Right lobe of liver (tissue), 6 donors: ENCODE results near the gene OR52E6. TPM values are rescaled to one million over a fixed set of nuclear protein-coding genes. Genes with fewer than 3 reads are reported as not detected.

ENCODE experiments used
- ATAC-seq, 4 donors: fragments of 200-7000 bp; cut with Tn5 transposase; one replicate each; pipeline ENCODE4 v1.9.1; 2020; ENCODE audit warnings: mild to moderate bottlenecking in 4 of 4, moderate library complexity in 4 of 4
- DNase-seq, 3 donors: peaks; one replicate each; pipeline ENCODE4 v3.0.0-alpha.2; 2020
- H3K27ac ChIP-seq, 3 donors: fragments of 200-600 bp; one replicate each; pipeline ENCODE4 v1.8.0; 2022
- H3K27me3 ChIP-seq, 2 donors: fragments of 200-600 bp; one replicate each; pipeline ENCODE4 v1.8.0; 2022
- H3K36me3 ChIP-seq, 4 donors: fragments of 200-600 bp; sonication (generic) in 1 of 4; one replicate each; pipeline versions ENCODE4 v1.5.1 to v1.8.0; 2017 to 2022; ENCODE audit warnings: control low read depth in 1 of 4
- H3K4me1 ChIP-seq, 4 donors: fragments of 200-600 bp; sonication (generic) in 1 of 4; one replicate each; pipeline versions ENCODE4 v1.5.1 to v1.8.0; 2017 to 2022; ENCODE audit warnings: control low read depth in 1 of 4
- H3K4me3 ChIP-seq, 3 donors: fragments of 200-600 bp; one replicate each; pipeline ENCODE4 v1.8.0; 2022
- H3K9me3 ChIP-seq, 4 donors: fragments of 200-600 bp; sonication (generic) in 1 of 4; one replicate each; pipeline versions ENCODE4 v1.5.1 to v1.8.0; 2017 to 2022; ENCODE audit warnings: control low read depth in 1 of 4
- POLR2A ChIP-seq: fragments of 450-650 bp; IDR thresholded peaks from one replicate; pipeline ENCODE4 v1.6.1; 2017; ENCODE audit warnings: antibody characterized with exemption, mild to moderate bottlenecking
- WGBS: methylation state at CpG from one replicate; pipeline ENCODE4 v1.1.6; 2018; ENCODE audit warnings: low coverage, low lambda C conversion rate; ENCODE audit not compliant: insufficient coverage; ENCODE audit errors: missing lambda C conversion rate; 5-methylcytosine and 5-hydroxymethylcytosine counted together
- intact Hi-C, 2 donors: fragments of 100-400 bp; cut with DNase I; formaldehyde crosslinking; loops; one replicate each; pipeline versions ENCODE4 v1.11.2 to v1.14.1; 2022
- long read RNA-seq: library from polyadenylated mRNA; unstranded; transcript quantifications from one replicate; pipeline ENCODE4 v2.0.0, GENCODE V29; 2019
- total RNA-seq, 6 experiments: library from RNA; depleted of rRNA in 2 of 6; stranded (reverse); fragments of >200 nt in 2 of 6; fragmentation: NEBNext Ultra II Directional in 3 of 6; extraction: Animal tissue kit (Norgen Biotek cat#: 25700) in 3 of 6; gene quantifications; one replicate each; pipeline versions ENCODE4 v1.1.0 to v1.2.4, GENCODE V29; 2016 to 2023
- TF ChIP-seq, protein P1 (sequence below), 4 donors: fragments of 200-600 bp in 3 of 4; fragments of 450-650 bp in 1 of 4; IDR thresholded peaks; one replicate each; pipeline versions ENCODE4 v1.5.1 to v1.8.0; 2016 to 2022; ENCODE audit warnings: antibody characterized with exemption in 4 of 4, mild to moderate bottlenecking in 2 of 4
- donor health status: DM: no; HTN: yes; CAD: no.
- donor health status: DM: no; HTN: no; CAD: no.
- donor health status: DM: no; HTN: no; CAD: no.
- donor health status: DM: no; HTN: yes; CAD: no.
- donor health status: DM: no; HTN: yes; CAD: no.

Gene OR52E6
- not detected for total RNA-seq
- long read RNA-seq, result 0 reads

DNA sequence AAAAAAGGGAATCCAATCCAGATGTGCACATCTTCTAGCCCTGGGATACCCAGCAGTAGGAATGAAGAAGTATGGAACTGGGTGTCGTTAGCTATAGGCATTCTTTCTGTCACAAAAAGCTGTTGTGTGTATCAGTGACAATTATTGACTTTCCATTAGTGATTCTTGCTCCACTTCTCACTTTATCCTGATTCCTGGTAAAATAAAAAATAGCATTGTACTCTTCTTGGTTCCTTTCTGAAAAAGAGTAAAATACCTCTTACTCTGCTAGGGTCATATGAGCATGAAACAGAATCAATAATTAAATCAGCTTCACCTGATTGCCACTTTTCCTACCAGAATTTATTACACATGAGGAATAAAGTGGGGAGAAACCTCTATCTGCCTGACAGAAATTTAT lies at the start of gene OR52E6:
Gene OR52E6, minus strand, starts transcription at position 101 of the 400 bp plus-strand sequence. Its CDS starts 0 bp downstream, at position 101.
- 20% methylated on average over 1 of the region's 1 CpG for WGBS
- no peaks in the 10 kb centered on the region for H3K27me3 ChIP-seq
- ATAC-seq, result no peak
- no peak for DNase-seq
- intact Hi-C loops, result no loop called here
- H3K4me1 ChIP-seq, result no peaks in the 10 kb centered on the region
- H3K9me3 ChIP-seq, result no peaks in the 10 kb centered on the region
- no peak for TF ChIP-seq POLR2A
- TF ChIP-seq, protein P1, sequence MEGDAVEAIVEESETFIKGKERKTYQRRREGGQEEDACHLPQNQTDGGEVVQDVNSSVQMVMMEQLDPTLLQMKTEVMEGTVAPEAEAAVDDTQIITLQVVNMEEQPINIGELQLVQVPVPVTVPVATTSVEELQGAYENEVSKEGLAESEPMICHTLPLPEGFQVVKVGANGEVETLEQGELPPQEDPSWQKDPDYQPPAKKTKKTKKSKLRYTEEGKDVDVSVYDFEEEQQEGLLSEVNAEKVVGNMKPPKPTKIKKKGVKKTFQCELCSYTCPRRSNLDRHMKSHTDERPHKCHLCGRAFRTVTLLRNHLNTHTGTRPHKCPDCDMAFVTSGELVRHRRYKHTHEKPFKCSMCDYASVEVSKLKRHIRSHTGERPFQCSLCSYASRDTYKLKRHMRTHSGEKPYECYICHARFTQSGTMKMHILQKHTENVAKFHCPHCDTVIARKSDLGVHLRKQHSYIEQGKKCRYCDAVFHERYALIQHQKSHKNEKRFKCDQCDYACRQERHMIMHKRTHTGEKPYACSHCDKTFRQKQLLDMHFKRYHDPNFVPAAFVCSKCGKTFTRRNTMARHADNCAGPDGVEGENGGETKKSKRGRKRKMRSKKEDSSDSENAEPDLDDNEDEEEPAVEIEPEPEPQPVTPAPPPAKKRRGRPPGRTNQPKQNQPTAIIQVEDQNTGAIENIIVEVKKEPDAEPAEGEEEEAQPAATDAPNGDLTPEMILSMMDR (IDR thresholded peaks at IDR 0.05), result no peak
- no peaks in the 10 kb centered on the region for H3K36me3 ChIP-seq
- no peak within 1 kb of the TSS for H3K27ac ChIP-seq
- H3K4me3 ChIP-seq, result no peak within 1 kb of the TSS

DNA sequence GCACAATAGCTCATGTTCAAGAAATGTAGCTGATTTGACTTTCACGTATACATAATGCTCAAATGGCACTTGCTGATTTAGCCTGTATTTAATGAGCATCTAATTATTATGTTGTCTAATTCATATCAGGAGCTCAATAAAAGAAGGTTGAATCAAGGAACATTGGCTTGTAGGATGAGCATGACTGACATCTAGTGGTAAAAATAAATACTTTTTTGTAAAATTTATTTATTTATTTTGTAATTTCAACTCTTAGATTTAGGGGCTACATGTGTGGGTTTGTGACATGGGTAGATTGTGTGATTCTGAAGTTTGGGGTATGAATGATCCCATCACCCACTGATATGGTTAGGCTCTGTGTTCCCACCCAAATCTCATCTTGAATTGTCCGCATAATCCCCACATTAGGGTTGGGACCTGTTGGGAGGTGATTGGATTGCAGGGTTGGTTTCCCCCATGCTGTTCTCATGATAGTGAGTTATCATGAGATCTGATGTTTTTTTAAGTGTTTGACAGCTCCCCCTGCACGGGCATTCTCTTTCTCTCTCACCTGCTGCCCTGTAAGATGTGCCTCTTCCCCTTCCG lies 49.6 kb upstream of the OR52E6 start:
- Histone ChIP-seq H3K27ac (no peak overlapping the region), H3K9me3 (no peaks in the 10 kb centered on the region), H3K36me3 (no peaks in the 10 kb centered on the region), H3K4me3 (no peak overlapping the region), H3K27me3 (no peaks in the 10 kb centered on the region), H3K4me1 (no peaks in the 10 kb centered on the region)
- intact Hi-C loops, result no loop called here
- peak in 1 of 4 donors; percentile 46 for ATAC-seq
- TF ChIP-seq, protein P1 (IDR thresholded peaks at IDR 0.05), result peak; percentile 32 to 58 (median 50)
- TF ChIP-seq POLR2A, result no peak
- DNase-seq, result no peak
- WGBS, result 30% methylated on average over 3 of the region's 4 CpGs

DNA sequence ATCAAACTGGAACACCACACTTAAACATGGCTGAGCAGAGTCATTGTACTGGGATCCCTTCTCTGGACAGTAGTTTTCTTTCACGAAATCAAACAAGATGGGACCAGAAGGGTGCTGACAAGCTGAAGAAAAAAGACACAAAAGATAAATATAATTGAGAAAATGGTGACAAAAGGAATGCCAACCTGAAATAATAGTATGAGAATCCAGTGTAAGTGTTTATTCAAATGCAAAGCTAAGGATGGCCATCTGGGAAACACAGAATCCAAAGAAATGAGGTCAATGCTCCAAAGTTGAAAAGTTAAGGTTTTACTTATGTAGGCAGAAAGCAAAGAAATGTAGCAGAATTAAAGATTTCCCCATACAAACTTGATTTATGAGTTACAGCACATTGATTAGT lies 46.0 kb upstream of the OR52E6 start:
- Histone ChIP-seq H3K9me3 (no peaks in the 10 kb centered on the region), H3K27me3 (no peaks in the 10 kb centered on the region), H3K27ac (no peak overlapping the region), H3K36me3 (no peaks in the 10 kb centered on the region), H3K4me3 (no peak overlapping the region), H3K4me1 (no peaks in the 10 kb centered on the region)
- DNase-seq, result no peak
- no peak for ATAC-seq
- WGBS, result 33% methylated on average over 1 of the region's 1 CpG
- intact Hi-C loops, result no loop called here
- TF ChIP-seq POLR2A, result no peak
- TF ChIP-seq, protein P1 (IDR thresholded peaks at IDR 0.05), result no peak

DNA sequence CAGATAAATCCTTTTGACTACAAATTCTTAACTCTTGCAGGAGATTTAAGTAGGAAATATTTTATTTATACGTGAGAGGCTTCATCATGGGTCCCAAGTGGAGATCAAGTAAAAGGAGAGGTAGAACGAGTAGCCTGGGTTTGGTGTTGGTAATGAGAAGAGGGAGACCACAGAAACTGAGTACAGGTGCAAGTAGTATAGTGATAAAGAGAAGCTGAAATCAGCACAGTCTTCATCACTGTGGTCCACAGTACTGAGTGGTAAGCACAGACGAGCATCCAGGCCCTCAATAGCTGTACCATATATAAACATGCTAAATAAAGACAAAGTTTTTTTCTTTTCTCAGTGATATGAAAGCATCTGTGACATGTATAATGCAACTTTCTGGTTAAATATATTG lies 45.5 kb upstream of the OR52E6 start:
- Histone ChIP-seq H3K27ac (no peak overlapping the region), H3K36me3 (no peaks in the 10 kb centered on the region), H3K4me3 (no peak overlapping the region), H3K4me1 (no peaks in the 10 kb centered on the region), H3K27me3 (no peaks in the 10 kb centered on the region), H3K9me3 (no peaks in the 10 kb centered on the region)
- WGBS, result 41% methylated on average over 3 of the region's 3 CpGs
- intact Hi-C loops, result no loop called here
- TF ChIP-seq, protein P1 (IDR thresholded peaks at IDR 0.05), result no peak
- no peak for TF ChIP-seq POLR2A
- DNase-seq, result no peak
- ATAC-seq, result no peak

DNA sequence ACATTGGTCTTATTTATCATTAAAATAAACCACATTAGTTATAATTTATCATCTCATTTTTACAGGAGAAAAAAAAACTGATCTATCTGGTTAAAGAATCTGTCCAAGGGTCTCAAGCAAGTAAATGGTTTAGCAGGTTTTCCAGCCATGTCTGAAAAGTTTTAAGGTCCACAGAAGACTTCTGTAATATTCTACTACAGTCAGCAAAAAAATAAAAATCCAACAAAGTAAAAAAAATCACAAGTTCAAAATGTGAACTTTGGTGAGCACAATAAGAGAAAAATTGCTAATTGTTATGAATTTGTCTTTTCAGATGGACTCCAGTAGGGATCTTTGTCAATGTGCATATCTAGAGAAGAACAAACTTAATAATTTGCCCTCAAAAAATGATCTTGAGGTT lies 40.1 kb upstream of the OR52E6 start:
- Histone ChIP-seq H3K27ac (no peak overlapping the region), H3K27me3 (no peaks in the 10 kb centered on the region), H3K36me3 (no peaks in the 10 kb centered on the region), H3K9me3 (no peaks in the 10 kb centered on the region), H3K4me1 (no peaks in the 10 kb centered on the region), H3K4me3 (no peak overlapping the region)
- no peak for DNase-seq
- no peak for ATAC-seq
- intact Hi-C loops, result no loop called here
- no peak for TF ChIP-seq POLR2A
- TF ChIP-seq, protein P1 (IDR thresholded peaks at IDR 0.05), result no peak
